CD4-positive, alpha-beta T cell treated with Interleukin-15 for 1 hour (primary cell): ENCODE data around the gene DGKI.

Experiments used
- DNase-seq: peaks from one replicate; pipeline ENCODE4 v3.0.0-alpha.2; 2020

DGKI gene

GRCh38 chr7:137635874-137636273 lies 210.9 kb downstream of the DGKI start:
- DNase-seq, result no peak

GRCh38 chr7:137635132-137635531 lies 211.6 kb downstream of the DGKI start:
- no peak for DNase-seq

GRCh38 chr7:137634356-137634755 lies 212.4 kb downstream of the DGKI start:
- DNase-seq, result no peak

- no peak for DNase-seq
Measured at GRCh38 chr7:137633133-137633532, 213.6 kb downstream of the DGKI start.

GRCh38 chr7:137628216-137628615 lies 218.6 kb downstream of the DGKI start:
- DNase-seq, result no peak

- DNase-seq, result no peak
Measured at GRCh38 chr7:137626469-137627067, 220.2 kb downstream of the DGKI start.

- DNase-seq, result no peak
Measured at GRCh38 chr7:137625197-137625596, 221.6 kb downstream of the DGKI start.

GRCh38 chr7:137619181-137619580 lies 227.6 kb downstream of the DGKI start:
- DNase-seq, result no peak

- DNase-seq, result no peak
Measured at GRCh38 chr7:137618748-137619147, 228.0 kb downstream of the DGKI start.

GRCh38 chr7:137613006-137613525 lies 233.7 kb downstream of the DGKI start:
- DNase-seq, result no peak

GRCh38 chr7:137611606-137612005 lies 235.2 kb downstream of the DGKI start:
- DNase-seq, result no peak

- DNase-seq, result no peak
Measured at GRCh38 chr7:137609500-137609899, 237.3 kb downstream of the DGKI start.

- no peak for DNase-seq
Measured at GRCh38 chr7:137606061-137606674, 240.6 kb downstream of the DGKI start.

- DNase-seq, result no peak
Measured at GRCh38 chr7:137603043-137603442, 243.7 kb downstream of the DGKI start.

GRCh38 chr7:137601642-137602041 lies 245.1 kb downstream of the DGKI start:
- DNase-seq, result no peak

- DNase-seq, result no peak
Measured at GRCh38 chr7:137597856-137598255, 248.9 kb downstream of the DGKI start.

GRCh38 chr7:137593115-137593711 lies 253.6 kb downstream of the DGKI start:
- no peak for DNase-seq

GRCh38 chr7:137592232-137592896 lies 254.4 kb downstream of the DGKI start:
- DNase-seq, result no peak

GRCh38 chr7:137591421-137591837 lies 255.3 kb downstream of the DGKI start:
- DNase-seq, result no peak

- no peak for DNase-seq
Measured at GRCh38 chr7:137590756-137591305, 255.9 kb downstream of the DGKI start.

GRCh38 chr7:137590071-137590755 lies 256.6 kb downstream of the DGKI start:
- DNase-seq, result no peak

GRCh38 chr7:137587326-137587725 lies 259.4 kb downstream of the DGKI start:
- DNase-seq, result no peak

GRCh38 chr7:137585591-137585990 lies 261.2 kb downstream of the DGKI start:
- no peak for DNase-seq
